ENCODE results near the gene IL23R.
"Not testable (repeated sequence)": the region's sequence is repeated elsewhere in the genome, so short reads cannot be mapped to it uniquely, and the experiment has no call there.

Gene IL23R

DNA sequence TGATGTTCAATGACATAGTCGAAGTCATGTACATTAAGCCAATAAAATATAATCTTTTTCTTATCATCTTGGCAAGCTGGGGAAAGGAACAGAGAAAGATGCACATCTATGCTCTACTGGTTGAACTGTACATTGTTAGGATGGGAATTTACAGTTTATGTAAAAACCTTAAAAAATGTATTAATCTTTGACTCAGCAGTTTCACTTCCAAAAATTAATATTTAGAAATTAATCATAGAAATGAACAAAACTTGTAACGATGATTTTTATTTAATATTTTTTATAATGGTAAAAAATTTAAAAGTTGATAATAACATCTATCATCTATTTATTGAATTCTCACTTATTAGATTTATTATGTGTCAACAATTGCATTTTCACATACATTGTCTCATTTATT is 25.8 kb upstream of the IL23R start:
- TF ChIP-seq, protein P1, sequence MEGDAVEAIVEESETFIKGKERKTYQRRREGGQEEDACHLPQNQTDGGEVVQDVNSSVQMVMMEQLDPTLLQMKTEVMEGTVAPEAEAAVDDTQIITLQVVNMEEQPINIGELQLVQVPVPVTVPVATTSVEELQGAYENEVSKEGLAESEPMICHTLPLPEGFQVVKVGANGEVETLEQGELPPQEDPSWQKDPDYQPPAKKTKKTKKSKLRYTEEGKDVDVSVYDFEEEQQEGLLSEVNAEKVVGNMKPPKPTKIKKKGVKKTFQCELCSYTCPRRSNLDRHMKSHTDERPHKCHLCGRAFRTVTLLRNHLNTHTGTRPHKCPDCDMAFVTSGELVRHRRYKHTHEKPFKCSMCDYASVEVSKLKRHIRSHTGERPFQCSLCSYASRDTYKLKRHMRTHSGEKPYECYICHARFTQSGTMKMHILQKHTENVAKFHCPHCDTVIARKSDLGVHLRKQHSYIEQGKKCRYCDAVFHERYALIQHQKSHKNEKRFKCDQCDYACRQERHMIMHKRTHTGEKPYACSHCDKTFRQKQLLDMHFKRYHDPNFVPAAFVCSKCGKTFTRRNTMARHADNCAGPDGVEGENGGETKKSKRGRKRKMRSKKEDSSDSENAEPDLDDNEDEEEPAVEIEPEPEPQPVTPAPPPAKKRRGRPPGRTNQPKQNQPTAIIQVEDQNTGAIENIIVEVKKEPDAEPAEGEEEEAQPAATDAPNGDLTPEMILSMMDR (conservative IDR thresholded peaks at IDR 0.05) = no peak
- peak overlapping the region; percentile 81 for H3K27ac ChIP-seq

DNA sequence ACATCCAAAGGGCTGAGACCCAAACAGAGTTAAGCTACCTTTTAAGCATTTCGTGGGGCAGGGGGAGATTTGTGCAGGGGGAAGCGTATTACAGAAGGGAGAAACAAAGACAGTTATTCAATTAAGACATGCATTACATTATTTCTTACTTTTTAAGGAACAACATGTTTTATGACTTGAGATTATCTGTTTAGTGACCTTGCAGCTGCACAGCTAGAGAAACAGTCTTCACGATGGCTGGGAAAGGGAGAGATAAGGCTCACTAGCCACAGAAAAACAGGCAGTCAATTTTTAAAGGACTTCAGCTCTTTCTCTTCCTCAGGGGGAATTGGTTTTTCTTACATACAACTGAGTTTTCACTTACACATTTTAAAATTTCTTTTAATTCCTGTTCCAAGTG is 24.4 kb upstream of the IL23R start:
- H3K27ac ChIP-seq = not testable (repeated sequence)

DNA sequence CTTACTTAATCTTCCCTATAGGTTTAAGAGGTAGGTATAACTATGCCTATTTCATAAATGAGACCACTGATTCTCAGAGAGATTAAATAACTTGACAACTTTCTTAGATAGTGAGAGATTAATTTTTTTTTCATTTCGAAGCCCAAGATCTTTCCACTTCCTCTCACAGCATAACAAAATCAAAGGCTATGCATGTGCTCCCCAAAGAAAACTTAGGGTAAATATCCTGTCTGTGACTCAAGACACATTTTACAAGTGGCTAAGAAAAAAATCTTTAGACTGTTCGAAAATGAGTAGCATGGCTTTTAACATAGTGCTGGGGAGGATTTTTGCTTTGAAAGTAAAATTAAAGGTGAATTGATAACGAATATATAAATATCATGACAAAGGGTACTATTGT is 23.3 kb upstream of the IL23R start:
- TF ChIP-seq, protein P1 (conservative IDR thresholded peaks at IDR 0.05) = no peak
- H3K27ac ChIP-seq = no peak overlapping the region

DNA sequence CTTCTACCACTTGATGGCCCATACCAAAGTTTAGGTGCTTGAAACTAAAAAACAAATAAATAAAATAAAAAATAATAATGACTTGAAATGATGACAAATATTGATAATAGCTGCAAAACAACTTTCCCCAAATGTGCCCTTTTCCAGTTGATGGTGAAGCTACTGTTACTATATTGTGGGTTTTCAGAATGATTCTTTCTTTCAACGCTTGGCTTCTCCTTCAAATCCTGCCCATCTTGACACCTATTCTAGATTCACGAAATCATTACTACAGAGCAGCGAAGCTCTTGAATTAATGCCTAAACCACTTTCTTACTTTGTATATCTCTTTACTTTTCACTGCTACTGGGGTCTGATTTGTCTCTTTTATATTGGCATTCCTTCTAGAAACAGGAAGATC is 22.3 kb upstream of the IL23R start:
- no peak overlapping the region for H3K27ac ChIP-seq
- TF ChIP-seq, protein P1 (conservative IDR thresholded peaks at IDR 0.05) = no peak

DNA sequence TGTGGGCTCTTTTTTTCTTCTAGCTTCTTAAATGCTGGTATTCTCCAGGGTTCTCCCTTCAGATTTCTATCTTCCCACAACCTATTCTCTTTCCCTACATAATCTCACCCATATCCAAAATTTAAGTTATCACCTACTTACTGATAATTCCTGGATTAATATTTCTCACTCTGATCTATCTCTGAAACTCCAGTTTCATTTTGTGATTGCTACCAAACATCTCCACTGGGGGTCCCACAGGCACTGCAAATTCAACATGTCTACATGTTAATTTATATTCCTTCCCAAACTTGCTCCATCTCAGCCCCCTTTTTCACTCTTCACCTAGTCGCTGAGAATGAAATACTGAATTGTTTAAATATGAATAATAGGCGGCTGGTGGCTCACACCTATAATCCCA is 21.6 kb upstream of the IL23R start:
- no peak overlapping the region for H3K27ac ChIP-seq
- TF ChIP-seq, protein P1 (conservative IDR thresholded peaks at IDR 0.05) = peak; percentile 25; the same call in 1 of the 2 replicates

DNA sequence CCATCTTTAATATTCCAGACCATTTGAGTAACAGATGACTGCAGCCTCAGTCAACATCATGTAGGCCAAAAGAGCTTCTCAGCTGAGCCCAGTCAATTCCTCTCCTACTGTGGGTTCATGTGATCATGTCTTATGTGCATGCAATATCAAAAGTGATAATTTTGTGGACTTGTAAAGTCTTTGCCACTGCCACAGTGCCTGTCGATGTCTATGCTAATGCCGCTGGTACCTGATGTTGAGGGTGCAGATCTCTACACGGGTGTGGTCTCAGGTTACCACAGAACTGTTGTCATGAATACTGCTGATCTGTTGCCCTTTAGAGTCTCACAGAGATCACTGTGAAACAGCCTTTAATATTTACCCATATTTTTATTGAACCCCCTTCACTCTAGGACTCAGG is 20.2 kb upstream of the IL23R start:
- H3K27ac ChIP-seq = no peak overlapping the region
- TF ChIP-seq, protein P1 (conservative IDR thresholded peaks at IDR 0.05) = no peak

DNA sequence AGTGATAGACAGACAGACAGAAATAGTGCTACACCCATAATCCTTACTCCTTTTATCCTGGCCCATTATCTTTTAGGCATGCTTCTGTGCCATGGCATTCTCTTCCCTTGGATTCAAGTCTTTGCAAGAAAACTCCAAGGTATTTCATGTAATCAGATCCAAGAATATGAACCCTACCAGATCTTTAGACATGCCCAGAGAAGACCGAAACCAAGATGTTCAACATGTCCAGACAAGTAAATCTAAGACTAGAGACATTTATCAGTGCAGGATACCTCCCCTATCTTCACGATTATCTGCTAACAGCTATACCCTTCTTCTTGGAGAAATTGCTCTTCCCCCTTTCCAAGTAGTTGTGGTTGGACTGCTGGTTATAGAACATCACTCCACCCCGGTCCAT is 19.7 kb upstream of the IL23R start:
- no peak overlapping the region for H3K27ac ChIP-seq
- TF ChIP-seq, protein P1 (conservative IDR thresholded peaks at IDR 0.05) = no peak

DNA sequence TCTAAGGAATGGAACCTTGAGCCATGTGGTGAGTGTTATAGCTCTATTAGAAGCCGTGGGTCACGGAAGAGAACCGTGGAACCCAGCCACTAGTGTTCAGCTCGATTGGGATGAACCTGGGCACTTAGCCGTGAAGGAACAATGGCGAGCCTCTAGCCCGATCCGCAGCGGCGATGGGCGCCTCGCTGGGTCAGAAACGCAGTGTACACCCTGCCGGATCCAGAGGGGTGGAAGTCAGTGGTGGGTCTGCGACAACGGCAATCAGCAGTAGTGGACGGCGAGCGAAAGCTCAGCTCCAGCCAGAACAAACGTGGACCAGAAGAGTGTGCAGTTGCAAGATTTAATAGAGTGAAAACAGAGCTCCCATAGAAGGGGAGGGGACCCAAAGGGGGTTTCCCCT is 18.3 kb upstream of the IL23R start:
- H3K27ac ChIP-seq = not testable (repeated sequence)

DNA sequence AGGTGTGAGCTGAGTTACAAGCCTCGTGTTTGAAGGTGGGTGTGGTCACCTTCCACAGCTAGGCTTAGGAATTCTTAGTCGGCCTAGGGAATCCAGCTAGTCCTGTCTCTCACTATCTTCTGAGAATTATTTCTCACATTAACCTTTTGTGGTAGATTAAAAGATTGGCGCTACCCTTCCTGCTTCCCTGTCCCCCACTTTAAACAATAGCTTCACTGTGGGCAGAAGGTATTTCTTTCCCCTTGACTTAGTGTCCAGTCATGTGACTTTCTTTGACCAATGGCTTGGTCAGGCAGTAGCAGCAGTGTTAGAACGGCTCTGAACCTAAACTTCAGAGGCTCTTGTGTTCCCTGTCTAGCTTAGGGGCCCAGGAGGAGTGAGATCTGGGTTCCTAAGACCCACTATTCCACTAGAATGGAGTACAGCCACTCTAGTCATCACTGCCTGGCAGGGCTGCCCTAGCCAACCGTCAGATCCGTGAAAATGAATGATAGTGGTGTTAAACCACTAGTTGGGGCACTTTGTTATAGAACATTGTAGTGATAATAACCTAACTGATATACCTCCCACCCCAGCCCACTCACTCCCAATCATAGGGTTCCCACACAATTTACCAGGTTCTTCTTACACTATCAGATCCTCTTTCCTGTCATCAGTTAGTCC is 17.6 kb upstream of the IL23R start:
- TF ChIP-seq, protein P1 (conservative IDR thresholded peaks at IDR 0.05) = no peak
- no peak overlapping the region; the same call in 1 of the 2 replicates for H3K27ac ChIP-seq
